Activated T-cell treated with anti-CD3 and anti-CD28 coated beads for 48 hours (primary cell): Measurements from ENCODE around the gene PTPRD.

ENCODE experiments used
- DNase-seq: peaks from one replicate; pipeline ENCODE4 v3.0.0-alpha.2; 2020; ENCODE audit warnings: low read depth

Gene PTPRD

GRCh38 chr9:8431505-8431904 lies 2181.3 kb downstream of the PTPRD start:
- no peak for DNase-seq

GRCh38 chr9:8430945-8431344 lies 2181.9 kb downstream of the PTPRD start:
- no peak for DNase-seq

GRCh38 chr9:8429768-8430167 lies 2183.0 kb downstream of the PTPRD start:
- no peak for DNase-seq

GRCh38 chr9:8429157-8429556 lies 2183.6 kb downstream of the PTPRD start:
- DNase-seq = no peak

GRCh38 chr9:8428389-8428788 lies 2184.4 kb downstream of the PTPRD start:
- DNase-seq = no peak

GRCh38 chr9:8424786-8425410 lies 2187.9 kb downstream of the PTPRD start:
- DNase-seq = no peak

GRCh38 chr9:8420416-8420815 lies 2192.4 kb downstream of the PTPRD start:
- DNase-seq = no peak

- DNase-seq = no peak
Measured at GRCh38 chr9:8419596-8420275, 2193.1 kb downstream of the PTPRD start.

- DNase-seq = no peak
Measured at GRCh38 chr9:8417341-8417740, 2195.5 kb downstream of the PTPRD start.

GRCh38 chr9:8412327-8412726 lies 2200.5 kb downstream of the PTPRD start:
- no peak for DNase-seq

GRCh38 chr9:8408575-8409190 lies 2204.1 kb downstream of the PTPRD start:
- DNase-seq = no peak

- no peak for DNase-seq
Measured at GRCh38 chr9:8401961-8402705, 2210.7 kb downstream of the PTPRD start.

GRCh38 chr9:8400378-8400777 lies 2212.4 kb downstream of the PTPRD start:
- no peak for DNase-seq

GRCh38 chr9:8395022-8395421 lies 2217.8 kb downstream of the PTPRD start:
- DNase-seq = no peak

- no peak for DNase-seq
Measured at GRCh38 chr9:8394341-8394740, 2218.5 kb downstream of the PTPRD start.

GRCh38 chr9:8392866-8393265 lies 2219.9 kb downstream of the PTPRD start:
- DNase-seq = no peak

- DNase-seq = no peak
Measured at GRCh38 chr9:8391566-8391965, 2221.2 kb downstream of the PTPRD start.

- DNase-seq = no peak
Measured at GRCh38 chr9:8391132-8391531, 2221.7 kb downstream of the PTPRD start.

GRCh38 chr9:8390571-8390970 lies 2222.2 kb downstream of the PTPRD start:
- no peak for DNase-seq

- DNase-seq = no peak
Measured at GRCh38 chr9:8389531-8389930, 2223.3 kb downstream of the PTPRD start.

GRCh38 chr9:8388132-8388531 lies 2224.7 kb downstream of the PTPRD start:
- DNase-seq = no peak

- DNase-seq = no peak
Measured at GRCh38 chr9:8384091-8384490, 2228.7 kb downstream of the PTPRD start.
